Measurements from ENCODE around the gene ENOX1.

DNA sequence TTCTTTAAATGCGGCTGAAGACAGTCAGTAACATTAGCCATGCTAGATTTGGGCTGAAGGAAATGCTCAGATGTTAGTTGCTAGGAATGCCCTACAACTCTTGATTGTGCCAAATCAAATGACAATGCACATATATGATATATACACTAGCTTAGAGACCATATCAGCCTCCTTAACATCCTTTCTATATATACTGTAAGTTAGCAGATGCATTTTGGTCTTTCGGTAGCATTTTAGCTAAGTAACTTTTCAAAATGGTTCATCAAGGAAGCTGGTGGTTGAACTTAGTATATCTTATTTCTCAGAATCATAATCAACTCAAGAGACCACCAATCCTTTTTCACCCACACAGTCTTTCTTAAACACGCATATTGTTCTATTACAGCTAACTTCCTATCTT lies 14.1 kb upstream of the ENOX1 start:
- TF ChIP-seq, protein P1, sequence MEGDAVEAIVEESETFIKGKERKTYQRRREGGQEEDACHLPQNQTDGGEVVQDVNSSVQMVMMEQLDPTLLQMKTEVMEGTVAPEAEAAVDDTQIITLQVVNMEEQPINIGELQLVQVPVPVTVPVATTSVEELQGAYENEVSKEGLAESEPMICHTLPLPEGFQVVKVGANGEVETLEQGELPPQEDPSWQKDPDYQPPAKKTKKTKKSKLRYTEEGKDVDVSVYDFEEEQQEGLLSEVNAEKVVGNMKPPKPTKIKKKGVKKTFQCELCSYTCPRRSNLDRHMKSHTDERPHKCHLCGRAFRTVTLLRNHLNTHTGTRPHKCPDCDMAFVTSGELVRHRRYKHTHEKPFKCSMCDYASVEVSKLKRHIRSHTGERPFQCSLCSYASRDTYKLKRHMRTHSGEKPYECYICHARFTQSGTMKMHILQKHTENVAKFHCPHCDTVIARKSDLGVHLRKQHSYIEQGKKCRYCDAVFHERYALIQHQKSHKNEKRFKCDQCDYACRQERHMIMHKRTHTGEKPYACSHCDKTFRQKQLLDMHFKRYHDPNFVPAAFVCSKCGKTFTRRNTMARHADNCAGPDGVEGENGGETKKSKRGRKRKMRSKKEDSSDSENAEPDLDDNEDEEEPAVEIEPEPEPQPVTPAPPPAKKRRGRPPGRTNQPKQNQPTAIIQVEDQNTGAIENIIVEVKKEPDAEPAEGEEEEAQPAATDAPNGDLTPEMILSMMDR (IDR thresholded peaks at IDR 0.05) = no peak
- no peak for TF ChIP-seq POLR2A (IDR thresholded peaks at IDR 0.05)
